ENCODE data around the gene SH2D7. TPM values are rescaled to one million over a fixed set of nuclear protein-coding genes. Genes with fewer than 3 reads are reported as not detected.
A peak's percentile ranks its signal among the peaks of the same experiment; 100 is the strongest.

Gene SH2D7
- polyA plus RNA-seq, 2 of the 4 experiments (the other 2 are of a cell fraction) = not detected

- POLR2A ChIA-PET = no interaction called here
- TF ChIP-seq E2F6 (IDR thresholded peaks at IDR 0.05; ENCODE audit: borderline replicate concordance, low read depth) (peak; percentile 40; the same call in 1 of the 2 replicates), ATOH8 (CRISPR knock-in tag; IDR thresholded peaks at IDR 0.05; ENCODE audit: low read depth) (no peak), CBX2 (IDR thresholded peaks at IDR 0.05; ENCODE audit: borderline replicate concordance, low read depth) (no peak), EHF (CRISPR knock-in tag; IDR thresholded peaks at IDR 0.05) (no peak), HES2 (IDR thresholded peaks at IDR 0.05) (no peak), MAZ (IDR thresholded peaks at IDR 0.05; ENCODE audit: borderline replicate concordance, low read depth, low read length) (no peak), PHF8 (IDR thresholded peaks at IDR 0.05; ENCODE audit: borderline replicate concordance, low read depth) (peak; percentile 42; the same call in 1 of the 2 replicates), PBX3 (IDR thresholded peaks at IDR 0.05) (0 out of 2 replicates have a peak, but pooled peaks have one; percentile 29), FOSB (CRISPR knock-in tag; IDR thresholded peaks at IDR 0.05) (no peak), KDM5A (IDR thresholded peaks at IDR 0.05) (no peak), GATA3 (IDR thresholded peaks at IDR 0.05; ENCODE audit: borderline replicate concordance) (no peak), RAD21 (conservative IDR thresholded peaks at IDR 0.05 in 1 of 2, IDR thresholded peaks at IDR 0.05 in 1 of 2) (no peak), NR3C1 (IDR thresholded peaks at IDR 0.05) (no peak), EHMT2 (IDR thresholded peaks at IDR 0.05; ENCODE audit: low read depth) (no peak), FOSL2 (IDR thresholded peaks at IDR 0.05) (no peak), FOSL2 (CRISPR knock-in tag; IDR thresholded peaks at IDR 0.05) (no peak), ZSCAN20 (CRISPR knock-in tag; IDR thresholded peaks at IDR 0.05) (no peak), CBX8 (IDR thresholded peaks at IDR 0.05) (no peak), USF2 (IDR thresholded peaks at IDR 0.05) (no peak), TFCP2L1 (CRISPR knock-in tag; IDR thresholded peaks at IDR 0.05) (no peak), ELK1 (IDR thresholded peaks at IDR 0.05; ENCODE audit: low read depth, low read length) (no peak), MAX (IDR thresholded peaks at IDR 0.05) (peak; percentile 52; the same call in 1 of the 2 replicates), POLR2AphosphoS2 (conservative IDR thresholded peaks at IDR 0.05; ENCODE audit: low read length) (no peak), RARB (CRISPR knock-in tag; IDR thresholded peaks at IDR 0.05) (no peak), CTCF (IDR thresholded peaks at IDR 0.05) (peak; percentile 31; the same call in 1 of the 3 replicates), SMC3 (IDR thresholded peaks at IDR 0.05) (no peak; the same call in 2 of the 3 replicates), MYC (IDR thresholded peaks at IDR 0.05; ENCODE audit: borderline replicate concordance, low read length) (no peak), RFX5 (IDR thresholded peaks at IDR 0.05) (no peak), MAFK (IDR thresholded peaks at IDR 0.05; ENCODE audit: partially characterized antibody) (no peak), ZNF302 (CRISPR knock-in tag; IDR thresholded peaks at IDR 0.05) (no peak), CHD2 (IDR thresholded peaks at IDR 0.05; ENCODE audit: low read length, partially characterized antibody) (no peak), HOXB13 (CRISPR knock-in tag; IDR thresholded peaks at IDR 0.05; ENCODE audit: low read depth) (no peak), JUNB (IDR thresholded peaks at IDR 0.05) (no peak)
These were observed 15.1 kb upstream of the SH2D7 start, which contains the start of gene TBC1D2B for GRCh38 chr15:78077053-78077870. TBC1D2B (minus strand) TSS chr15:78077711; CDS start chr15:78077652, 59 bp downstream.

More at GRCh38 chr15:78077053-78077870, 15.1 kb upstream of the SH2D7 start, which contains the start of gene TBC1D2B:
- DNase-seq (ENCODE audit: low read depth in 1 of 2, low spot score in 1 of 2) = peak; percentile 55 to 58
- peaks cover 20% of the 10 kb centered on the region for H3K4me1 ChIP-seq
- WGBS (ENCODE audit: missing lambda C conversion rate) = 1% methylated on average over 32 of the region's 104 CpGs
- peak; percentile 80 to 83 for ATAC-seq
- CTCF ChIA-PET = interaction anchor here (0.8 to 8.2 kb wide), 8 partner anchors 10 to 77 kb away, joined by 3 to 57 read pairs (median 4); partner anchors contain the start of gene SH2D7
- peak within 1 kb of the TSS; percentile 81 to 91 for H3K27ac ChIP-seq
- H3K4me3 ChIP-seq = peak within 1 kb of the TSS; percentile 83
- H3K9me3 ChIP-seq = no peaks in the 10 kb centered on the region
- H3K4me2 ChIP-seq = peak within 1 kb of the TSS; percentile 87
- FAIRE-seq = no peak

All from A549 (cell line).